Measurements from ENCODE around the gene FBXO40. TPM values are rescaled to one million over a fixed set of nuclear protein-coding genes. Genes with fewer than 3 reads are reported as not detected.

Gene FBXO40, protein sequence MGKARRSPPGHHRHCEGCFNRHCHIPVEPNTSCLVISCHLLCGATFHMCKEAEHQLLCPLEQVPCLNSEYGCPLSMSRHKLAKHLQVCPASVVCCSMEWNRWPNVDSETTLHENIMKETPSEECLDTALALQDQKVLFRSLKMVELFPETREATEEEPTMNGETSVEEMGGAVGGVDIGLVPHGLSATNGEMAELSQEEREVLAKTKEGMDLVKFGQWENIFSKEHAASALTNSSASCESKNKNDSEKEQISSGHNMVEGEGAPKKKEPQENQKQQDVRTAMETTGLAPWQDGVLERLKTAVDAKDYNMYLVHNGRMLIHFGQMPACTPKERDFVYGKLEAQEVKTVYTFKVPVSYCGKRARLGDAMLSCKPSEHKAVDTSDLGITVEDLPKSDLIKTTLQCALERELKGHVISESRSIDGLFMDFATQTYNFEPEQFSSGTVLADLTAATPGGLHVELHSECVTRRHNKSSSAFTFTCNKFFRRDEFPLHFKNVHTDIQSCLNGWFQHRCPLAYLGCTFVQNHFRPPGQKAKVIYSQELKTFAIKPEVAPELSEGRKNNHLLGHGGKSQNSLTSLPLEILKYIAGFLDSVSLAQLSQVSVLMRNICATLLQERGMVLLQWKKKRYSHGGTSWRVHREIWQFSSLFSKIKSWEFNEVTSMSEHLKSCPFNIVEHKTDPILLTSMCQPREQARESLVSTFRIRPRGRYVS
- total RNA-seq: not detected in 2 replicates

GRCh38 chr3:121592856-121593702 is at the start of gene FBXO40:
Gene FBXO40, plus strand, starts transcription at chr3:121593379. Its CDS starts 27,197 bp downstream, at chr3:121620576.

DNA sequence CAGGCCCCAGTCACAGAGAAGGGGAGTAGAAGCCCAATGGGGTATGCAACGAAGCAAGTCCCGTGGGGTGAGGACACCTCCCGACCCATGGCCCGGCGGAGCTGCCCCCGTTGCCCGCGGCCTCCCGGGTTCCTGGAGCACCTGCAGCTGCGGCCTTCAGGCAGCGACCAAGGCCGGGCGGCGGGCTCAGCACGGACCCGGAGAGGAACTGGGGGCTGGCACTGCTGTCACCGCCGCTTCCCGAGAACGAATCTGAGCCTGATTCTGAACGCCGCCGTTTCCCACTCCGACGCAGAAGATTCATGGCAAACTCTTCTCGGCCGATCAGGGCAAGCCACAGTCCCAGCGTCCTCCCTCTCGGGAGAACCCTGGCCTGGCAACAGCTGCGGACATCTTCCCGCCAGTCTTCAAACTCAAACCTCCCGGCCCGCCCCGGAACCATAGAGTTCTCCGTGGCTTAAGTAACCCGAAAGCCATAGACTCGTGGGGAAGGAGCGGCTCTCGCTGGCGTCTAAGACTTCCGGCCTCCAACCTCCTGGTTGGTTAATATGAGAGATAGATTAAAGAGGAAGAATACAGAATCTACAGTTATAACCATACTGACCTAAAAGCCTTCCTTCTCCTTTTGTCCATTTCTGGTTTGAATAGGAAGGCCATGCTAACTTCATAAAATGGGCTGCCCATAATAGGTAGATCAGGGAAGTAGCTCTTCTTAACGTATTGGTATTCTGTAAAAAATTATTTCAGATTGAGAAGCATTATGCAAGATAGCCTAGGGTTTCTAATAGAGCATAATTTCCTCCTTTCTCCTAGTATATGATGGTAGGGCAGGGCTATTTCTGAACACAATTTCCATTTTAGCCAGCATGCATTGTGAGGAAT is 47.4 kb upstream of the FBXO40 start, which contains the start of gene POLQ:
Gene POLQ (minus strand): TSS at position 415 of the 882 bp plus-strand sequence. CDS start 111 bp downstream, at position 304.

DNA sequence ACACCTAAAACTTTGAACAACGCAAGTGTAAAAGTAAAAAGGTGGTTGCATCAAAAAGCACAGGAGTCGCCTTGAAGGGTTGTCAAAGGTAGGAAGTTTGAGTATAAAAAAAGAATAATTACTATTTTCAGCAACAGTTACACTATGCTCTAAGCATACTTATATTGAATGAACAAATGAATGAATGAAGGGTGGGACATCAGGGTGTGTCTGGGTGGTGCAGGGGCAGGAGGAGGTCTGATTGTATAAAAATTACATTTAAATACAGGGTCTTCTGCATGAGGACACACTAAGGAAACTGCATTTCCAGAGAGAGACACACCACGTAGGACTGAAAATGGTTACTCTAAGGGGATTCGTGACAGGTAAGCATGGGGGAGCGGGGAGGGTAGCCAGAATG is 25.5 kb upstream of the FBXO40 start, which contains the start of gene ARGFX:
Gene ARGFX (plus strand): TSS at position 301 of the 400 bp plus-strand sequence. CDS start 2,765 bp downstream, outside the sequence.

DNA sequence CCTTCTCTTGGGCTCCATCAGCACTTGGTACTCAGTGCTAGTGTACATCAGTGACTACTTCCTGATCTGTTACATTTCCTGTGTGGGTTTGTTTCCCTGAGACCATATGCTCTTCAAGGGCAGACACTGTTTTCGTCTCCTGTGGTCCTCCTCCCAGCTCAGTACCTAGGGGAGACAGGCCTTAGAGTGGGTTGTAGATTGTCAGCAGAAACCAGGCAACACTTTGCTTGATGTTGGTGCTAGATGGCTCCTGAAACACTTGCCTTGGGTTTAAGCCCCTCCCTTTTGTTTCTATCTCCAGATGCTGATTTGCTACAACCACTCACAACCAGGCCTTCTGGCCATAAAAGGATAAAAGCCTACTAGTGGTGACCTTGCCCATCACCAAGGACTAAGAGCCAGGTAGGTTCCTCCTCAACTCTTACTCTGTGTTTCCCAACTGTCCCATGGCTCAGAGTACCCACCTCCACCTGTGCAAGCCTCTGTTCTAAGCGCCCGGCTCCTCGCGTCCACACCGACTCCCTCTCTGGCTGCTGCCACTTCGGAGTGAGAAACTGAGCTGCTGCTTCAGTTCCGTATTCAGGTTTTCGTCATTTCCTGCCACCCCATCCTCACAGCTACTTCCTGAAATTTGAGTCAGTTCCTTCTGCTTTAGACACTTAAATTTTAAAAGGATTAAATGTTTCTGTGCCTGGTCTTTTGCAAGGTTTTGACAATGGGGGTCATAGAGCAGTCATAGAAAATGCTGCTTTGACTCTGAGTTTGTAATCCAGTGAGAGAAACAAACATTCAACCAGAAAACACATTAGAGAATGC is 67.4 kb downstream of the FBXO40 start, which contains the start of gene HCLS1:
Gene HCLS1 (minus strand): TSS at position 548 of the 816 bp plus-strand sequence. CDS start 2,556 bp downstream, outside the sequence.

Other genes starting within 250 kb of the FBXO40 start
- gene POLQ, start 47.4 kb upstream of the FBXO40 start, total RNA-seq: 1.2 and 1.9 TPM in 2 replicates
- gene ARGFX, start 25.4 kb upstream of the FBXO40 start, total RNA-seq: not detected in 2 replicates
- gene HCLS1, start 67.5 kb downstream of the FBXO40 start, total RNA-seq: 17.7 and 20.2 TPM in 2 replicates
- gene GOLGB1, start 156.4 kb downstream of the FBXO40 start, total RNA-seq: 45.9 and 48.6 TPM in 2 replicates
- gene IQCB1, start 241.7 kb downstream of the FBXO40 start, total RNA-seq: 5.7 and 9.2 TPM in 2 replicates
- 0.26 and 0.33 TPM in 2 replicates for gene EAF2, start 241.8 kb downstream of the FBXO40 start, total RNA-seq

Measured in dermis lymphatic vessel endothelial cell (primary cell).